RPMI7951 (cell line): ENCODE results near the gene ECE2. TPM values are rescaled to one million over a fixed set of nuclear protein-coding genes. Genes with fewer than 3 reads are reported as not detected.

Experiments used
- DNase-seq: peaks from one replicate; pipeline ENCODE4 v3.0.0-alpha.2; 2012; ENCODE audit warnings: low read depth
- total RNA-seq: library from RNA; depleted of rRNA; stranded (reverse); fragments of >200 nt; shearing (Covaris generic); gene quantifications from 2 replicates; pipeline ENCODE4 v1.2.3, GENCODE V29; 2014

Gene ECE2
- total RNA-seq, 1 experiment from 2014 or later, result not detected

GRCh38 chr3:184314363-184314699 is 38.5 kb downstream of the ECE2 start, which contains the start of gene EIF4G1:
TSS of gene EIF4G1 (plus strand) at chr3:184314606. CDS start at chr3:184315797, 1,191 bp downstream.
- peak; percentile 93 for DNase-seq

- DNase-seq, result peak; percentile 77
These were observed 39.1 kb downstream of the ECE2 start for GRCh38 chr3:184314700-184315542.

GRCh38 chr3:184315543-184315867 is 39.7 kb downstream of the ECE2 start:
- no peak for DNase-seq

GRCh38 chr3:184315871-184316661 is 40.2 kb downstream of the ECE2 start:
- peak; percentile 28 for DNase-seq

- DNase-seq, result no peak
These were observed 41.0 kb downstream of the ECE2 start for GRCh38 chr3:184316792-184317191.

GRCh38 chr3:184317201-184317600 is 41.4 kb downstream of the ECE2 start:
- DNase-seq, result no peak

GRCh38 chr3:184320104-184320445 is 44.3 kb downstream of the ECE2 start:
- peak; percentile 97 for DNase-seq

GRCh38 chr3:184321666-184322065 is 45.8 kb downstream of the ECE2 start:
- no peak for DNase-seq

GRCh38 chr3:184322731-184323487 is 47.1 kb downstream of the ECE2 start:
- DNase-seq, result no peak

GRCh38 chr3:184323696-184324095 is 47.9 kb downstream of the ECE2 start:
- DNase-seq, result no peak

- no peak for DNase-seq
These were observed 49.4 kb downstream of the ECE2 start for GRCh38 chr3:184325269-184325668.

- DNase-seq, result no peak
These were observed 50.0 kb downstream of the ECE2 start for GRCh38 chr3:184325715-184326369.

GRCh38 chr3:184327171-184327570 is 51.3 kb downstream of the ECE2 start:
- DNase-seq, result no peak

GRCh38 chr3:184328516-184328915 is 52.7 kb downstream of the ECE2 start:
- DNase-seq, result no peak

GRCh38 chr3:184332370-184333090 is 56.7 kb downstream of the ECE2 start:
- peak; percentile 81 for DNase-seq

GRCh38 chr3:184333190-184333589 is 57.4 kb downstream of the ECE2 start:
- no peak for DNase-seq

GRCh38 chr3:184333700-184334099 is 57.9 kb downstream of the ECE2 start:
- DNase-seq, result no peak

GRCh38 chr3:184334470-184335158 is 58.8 kb downstream of the ECE2 start:
- DNase-seq, result peak; percentile 86

- no peak for DNase-seq
These were observed 59.5 kb downstream of the ECE2 start for GRCh38 chr3:184335291-184335660.

GRCh38 chr3:184335661-184336546 is 60.1 kb downstream of the ECE2 start:
- peak; percentile 67 for DNase-seq
